K562 (cell line): ENCODE measurements around the gene CDR2L. TPM values are rescaled to one million over a fixed set of nuclear protein-coding genes. Genes with fewer than 3 reads are reported as not detected.
A peak's percentile ranks its signal among the peaks of the same experiment; 100 is the strongest.

Source experiments
- BDP1 ChIP-seq: IDR thresholded peaks from 3 replicates; pipeline ENCODE4 v1.6.1; 2011; ENCODE audit not compliant: insufficient read length, insufficient read depth
- CBFA2T2 ChIP-seq: fragments of 450-650 bp; conservative IDR thresholded peaks from 2 replicates; pipeline ENCODE4 v1.6.1; 2017; ENCODE audit warnings: mild to moderate bottlenecking
- CHD4 ChIP-seq: fragments of 200-600 bp; sonication (generic); IDR thresholded peaks from 3 replicates; pipeline ENCODE4 v1.6.1; 2012; ENCODE audit warnings: low read depth, mild to moderate bottlenecking, mixed read lengths, low read length, inconsistent platforms; ENCODE audit not compliant: insufficient read depth, insufficient replicate concordance, poor library complexity, severe bottlenecking
- EP300 ChIP-seq: IDR thresholded peaks from 2 replicates; pipeline ENCODE4 v1.6.1; 2012; ENCODE audit warnings: low read length, improper control_type of control experiment
- GTF2B ChIP-seq: IDR thresholded peaks from 2 replicates; pipeline ENCODE4 v1.6.1; 2011; ENCODE audit not compliant: insufficient read length; ENCODE audit errors: extremely low read depth
- L3MBTL2 ChIP-seq: fragments of 450-650 bp; IDR thresholded peaks from 2 replicates; pipeline ENCODE4 v1.6.1; 2016; ENCODE audit warnings: mild to moderate bottlenecking, moderate library complexity
- NONO ChIP-seq, 2 experiments: fragments of 200-400 bp in 1 of 2; fragments of 450-650 bp in 1 of 2; formaldehyde crosslinking in 1 of 2; IDR thresholded peaks; 2 replicates each; pipeline ENCODE4 v1.6.1; 2017; ENCODE audit warnings: low read depth in 2 of 2, mild to moderate bottlenecking in 2 of 2, moderate library complexity in 2 of 2, low read length in 1 of 2
- RBM39 ChIP-seq: fragments of 200-400 bp; formaldehyde crosslinking; optimal IDR thresholded peaks from 2 replicates; pipeline ENCODE3; 2018; ENCODE audit warnings: low read depth, low read length
- STAG1 ChIP-seq: sonication (generic); formaldehyde crosslinking; IDR thresholded peaks from 2 replicates; pipeline ENCODE4 v1.5.0; 2020; ENCODE audit warnings: missing genetic modification reagents, borderline replicate concordance
- TBL1XR1 ChIP-seq, 2 experiments: IDR thresholded peaks; 2 replicates each; pipeline ENCODE4 v1.6.1; 2012; ENCODE audit warnings: improper control_type of control experiment in 2 of 2, low read length in 2 of 2, mild to moderate bottlenecking in 1 of 2
- TRIM24 ChIP-seq, 2 experiments: fragments of 450-650 bp; IDR thresholded peaks; 2 replicates each; pipeline ENCODE4 v1.6.1; 2016
- YBX1 ChIP-seq: fragments of 450-650 bp; IDR thresholded peaks from 2 replicates; pipeline ENCODE4 v1.7.1; 2016; ENCODE audit warnings: mild to moderate bottlenecking
- ZNF57 ChIP-seq: fragments of 450-650 bp; formaldehyde crosslinking; IDR thresholded peaks from 2 replicates; pipeline ENCODE4 v1.4.0; 2020; ENCODE audit warnings: mild to moderate bottlenecking, moderate library complexity
- polyA plus RNA-seq, 8 experiments: library from polyadenylated mRNA; depleted of rRNA in 4 of 8; stranded (reverse) in 5 of 8; unstranded in 3 of 8; fragments of >200 nt; fragmentation: Nextera tagmentation in 2 of 8; fragmentation: Illumina TruSeq in 1 of 8; extraction: Ambion mirVana in 2 of 8; extraction: Trizol in 1 of 8; gene quantifications; 2 replicates each; pipeline versions ENCODE4 v1.2.1 to v1.2.3, GENCODE V29; 2011 to 2014; ENCODE audit warnings: inconsistent platforms in 1 of 8, missing spikeins in 1 of 8
- total RNA-seq, 7 experiments: library from RNA; depleted of rRNA in 6 of 7; stranded (reverse); fragments of >200 nt in 6 of 7; fragmentation: Illumina TruSeq in 2 of 7; extraction: Trizol in 2 of 7; gene quantifications; 2 replicates each; pipeline versions ENCODE4 v1.2.1 to v1.2.3, GENCODE V29; 2011 to 2021; ENCODE audit warnings: low replicate concordance in 1 of 7
- TF ChIP-seq, protein P1 (sequence below): conservative IDR thresholded peaks from 2 replicates; pipeline ENCODE4 v1.6.1; 2011; ENCODE audit warnings: low read depth, mild to moderate bottlenecking, low read length; ENCODE audit not compliant: control insufficient read depth
- TF ChIP-seq, protein P2 (sequence below), 2 experiments: fragments of 450-650 bp in 1 of 2; sonication (generic) in 1 of 2; formaldehyde crosslinking in 1 of 2; IDR thresholded peaks; 2 replicates each; pipeline versions ENCODE4 v1.7.1 to v1.9.0; 2016 to 2022; ENCODE audit warnings: inconsistent platforms in 1 of 2, mild to moderate bottlenecking in 1 of 2, missing genetic modification reagents in 1 of 2

CDR2L gene
- total and polyA plus RNA-seq, 9 of the 15 experiments (the other 6 are each of a cell fraction or from before 2014, with no cell fraction given), result 2.7 to 16.0 (median 7.3) TPM

DNA sequence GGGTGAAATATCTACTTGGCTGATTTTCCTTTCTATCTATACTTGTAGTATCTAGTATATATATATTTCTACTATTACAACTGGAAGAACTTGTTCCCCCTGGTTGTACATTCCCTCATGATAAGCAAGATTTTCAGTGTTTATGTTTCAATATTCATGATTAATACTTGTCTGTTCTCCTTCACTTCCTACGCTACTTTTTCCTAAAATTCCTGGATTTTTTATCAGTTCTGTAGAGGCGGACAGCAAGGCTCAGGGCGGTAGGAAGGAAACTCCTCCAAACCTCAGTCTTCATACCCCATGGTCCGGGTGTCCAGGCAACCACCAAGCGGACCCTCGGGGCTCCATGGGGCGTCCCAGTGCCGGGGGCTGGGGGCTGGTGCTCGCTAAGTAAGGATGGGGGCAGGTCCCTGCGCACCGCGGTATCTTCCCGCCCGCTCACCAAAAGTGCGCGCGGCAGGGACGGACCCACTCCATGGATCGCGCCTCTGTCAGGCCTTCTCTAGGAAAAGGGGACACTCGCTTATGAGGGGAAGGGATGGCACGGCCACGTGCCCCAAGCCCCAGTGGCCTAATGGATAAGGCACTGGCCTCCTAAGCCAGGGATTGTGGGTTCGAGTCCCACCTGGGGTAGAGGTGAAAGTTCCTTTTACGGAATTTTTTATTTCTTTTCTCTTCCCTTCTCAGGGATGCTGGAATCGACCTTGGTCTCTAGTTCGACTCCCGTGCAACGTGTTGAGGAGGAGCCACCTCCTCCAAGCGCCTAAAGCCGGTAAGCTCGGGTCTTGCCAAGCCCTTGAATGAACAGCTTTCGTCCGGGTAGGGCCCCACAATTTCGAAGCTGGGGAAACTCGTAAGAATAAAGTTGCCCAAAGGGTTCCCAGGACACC is 46.2 kb downstream of the CDR2L start (continued):
- no peak for TF ChIP-seq GTF2B
- TF ChIP-seq ZNF57 (CRISPR knock-in tag), result no peak
- TF ChIP-seq EP300, result peak; percentile 51
- TF ChIP-seq, protein P1, sequence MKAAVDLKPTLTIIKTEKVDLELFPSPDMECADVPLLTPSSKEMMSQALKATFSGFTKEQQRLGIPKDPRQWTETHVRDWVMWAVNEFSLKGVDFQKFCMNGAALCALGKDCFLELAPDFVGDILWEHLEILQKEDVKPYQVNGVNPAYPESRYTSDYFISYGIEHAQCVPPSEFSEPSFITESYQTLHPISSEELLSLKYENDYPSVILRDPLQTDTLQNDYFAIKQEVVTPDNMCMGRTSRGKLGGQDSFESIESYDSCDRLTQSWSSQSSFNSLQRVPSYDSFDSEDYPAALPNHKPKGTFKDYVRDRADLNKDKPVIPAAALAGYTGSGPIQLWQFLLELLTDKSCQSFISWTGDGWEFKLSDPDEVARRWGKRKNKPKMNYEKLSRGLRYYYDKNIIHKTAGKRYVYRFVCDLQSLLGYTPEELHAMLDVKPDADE, result 0 out of 2 replicates have a peak, but pooled peaks have one; percentile 76
- TF ChIP-seq STAG1 (CRISPR knock-in tag), result no peak
- no peak for TF ChIP-seq YBX1
- peak; percentile 88 for TF ChIP-seq L3MBTL2
- TF ChIP-seq NONO (IDR thresholded peaks at IDR 0.05; ENCODE audit: low read depth in 2 of 2, low read length in 1 of 2), result peak in 1 of 2 experiments; percentile 19; a peak in 1 of 4 replicates
- peak in 1 of 2 experiments; percentile 37; a peak in 1 of 4 replicates for TF ChIP-seq TRIM24 (IDR thresholded peaks at IDR 0.05)
- peak; percentile 65 for TF ChIP-seq CHD4
- TF ChIP-seq BDP1, result peak; percentile 82
- TF ChIP-seq TBL1XR1 (IDR thresholded peaks at IDR 0.05; ENCODE audit: low read length in 2 of 2), result peak; percentile 55 to 96; a peak in 3 of 4 replicates
- TF ChIP-seq CBFA2T2, result 0 out of 2 replicates have a peak, but pooled peaks have one; percentile 13
- peak; percentile 38 for TF ChIP-seq RBM39
- TF ChIP-seq, protein P2, sequence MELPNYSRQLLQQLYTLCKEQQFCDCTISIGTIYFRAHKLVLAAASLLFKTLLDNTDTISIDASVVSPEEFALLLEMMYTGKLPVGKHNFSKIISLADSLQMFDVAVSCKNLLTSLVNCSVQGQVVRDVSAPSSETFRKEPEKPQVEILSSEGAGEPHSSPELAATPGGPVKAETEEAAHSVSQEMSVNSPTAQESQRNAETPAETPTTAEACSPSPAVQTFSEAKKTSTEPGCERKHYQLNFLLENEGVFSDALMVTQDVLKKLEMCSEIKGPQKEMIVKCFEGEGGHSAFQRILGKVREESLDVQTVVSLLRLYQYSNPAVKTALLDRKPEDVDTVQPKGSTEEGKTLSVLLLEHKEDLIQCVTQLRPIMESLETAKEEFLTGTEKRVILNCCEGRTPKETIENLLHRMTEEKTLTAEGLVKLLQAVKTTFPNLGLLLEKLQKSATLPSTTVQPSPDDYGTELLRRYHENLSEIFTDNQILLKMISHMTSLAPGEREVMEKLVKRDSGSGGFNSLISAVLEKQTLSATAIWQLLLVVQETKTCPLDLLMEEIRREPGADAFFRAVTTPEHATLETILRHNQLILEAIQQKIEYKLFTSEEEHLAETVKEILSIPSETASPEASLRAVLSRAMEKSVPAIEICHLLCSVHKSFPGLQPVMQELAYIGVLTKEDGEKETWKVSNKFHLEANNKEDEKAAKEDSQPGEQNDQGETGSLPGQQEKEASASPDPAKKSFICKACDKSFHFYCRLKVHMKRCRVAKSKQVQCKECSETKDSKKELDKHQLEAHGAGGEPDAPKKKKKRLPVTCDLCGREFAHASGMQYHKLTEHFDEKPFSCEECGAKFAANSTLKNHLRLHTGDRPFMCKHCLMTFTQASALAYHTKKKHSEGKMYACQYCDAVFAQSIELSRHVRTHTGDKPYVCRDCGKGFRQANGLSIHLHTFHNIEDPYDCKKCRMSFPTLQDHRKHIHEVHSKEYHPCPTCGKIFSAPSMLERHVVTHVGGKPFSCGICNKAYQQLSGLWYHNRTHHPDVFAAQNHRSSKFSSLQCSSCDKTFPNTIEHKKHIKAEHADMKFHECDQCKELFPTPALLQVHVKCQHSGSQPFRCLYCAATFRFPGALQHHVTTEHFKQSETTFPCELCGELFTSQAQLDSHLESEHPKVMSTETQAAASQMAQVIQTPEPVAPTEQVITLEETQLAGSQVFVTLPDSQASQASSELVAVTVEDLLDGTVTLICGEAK (IDR thresholded peaks at IDR 0.05), result peak; percentile 89
- TF ChIP-seq, protein P2 (CRISPR knock-in tag; IDR thresholded peaks at IDR 0.05), result no peak
